Measurements from ENCODE around the gene ANGPTL8.

The ANGPTL8 gene

DNA sequence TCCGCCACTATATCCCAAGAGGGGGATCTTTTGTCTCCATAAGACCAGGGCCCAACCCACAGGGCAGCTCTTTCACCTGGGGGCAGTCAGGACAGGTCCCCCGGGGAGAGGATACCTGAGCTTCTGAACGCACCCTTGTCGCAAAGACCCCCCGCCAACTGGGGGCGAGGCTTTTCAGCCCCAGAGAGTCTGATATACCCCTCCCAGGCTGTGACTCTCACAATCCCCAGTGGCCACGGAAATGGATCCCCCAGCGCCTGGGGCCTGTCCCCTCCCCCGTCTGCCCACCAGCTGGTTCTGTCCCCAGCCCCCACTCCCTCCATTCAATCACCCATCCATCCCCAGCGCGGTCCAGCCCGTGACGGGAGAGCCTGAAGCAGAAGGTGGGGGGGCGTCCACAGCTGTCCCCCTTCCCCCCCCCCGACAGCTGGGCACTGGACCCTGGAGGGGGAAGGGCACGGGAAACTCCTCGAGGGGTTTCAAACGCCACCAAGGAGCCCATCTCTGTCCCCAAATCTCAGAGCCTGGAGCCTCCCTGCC is 22.1 kb downstream of the ANGPTL8 start:
- DNase-seq (ENCODE audit: low read depth): no peak

DNA sequence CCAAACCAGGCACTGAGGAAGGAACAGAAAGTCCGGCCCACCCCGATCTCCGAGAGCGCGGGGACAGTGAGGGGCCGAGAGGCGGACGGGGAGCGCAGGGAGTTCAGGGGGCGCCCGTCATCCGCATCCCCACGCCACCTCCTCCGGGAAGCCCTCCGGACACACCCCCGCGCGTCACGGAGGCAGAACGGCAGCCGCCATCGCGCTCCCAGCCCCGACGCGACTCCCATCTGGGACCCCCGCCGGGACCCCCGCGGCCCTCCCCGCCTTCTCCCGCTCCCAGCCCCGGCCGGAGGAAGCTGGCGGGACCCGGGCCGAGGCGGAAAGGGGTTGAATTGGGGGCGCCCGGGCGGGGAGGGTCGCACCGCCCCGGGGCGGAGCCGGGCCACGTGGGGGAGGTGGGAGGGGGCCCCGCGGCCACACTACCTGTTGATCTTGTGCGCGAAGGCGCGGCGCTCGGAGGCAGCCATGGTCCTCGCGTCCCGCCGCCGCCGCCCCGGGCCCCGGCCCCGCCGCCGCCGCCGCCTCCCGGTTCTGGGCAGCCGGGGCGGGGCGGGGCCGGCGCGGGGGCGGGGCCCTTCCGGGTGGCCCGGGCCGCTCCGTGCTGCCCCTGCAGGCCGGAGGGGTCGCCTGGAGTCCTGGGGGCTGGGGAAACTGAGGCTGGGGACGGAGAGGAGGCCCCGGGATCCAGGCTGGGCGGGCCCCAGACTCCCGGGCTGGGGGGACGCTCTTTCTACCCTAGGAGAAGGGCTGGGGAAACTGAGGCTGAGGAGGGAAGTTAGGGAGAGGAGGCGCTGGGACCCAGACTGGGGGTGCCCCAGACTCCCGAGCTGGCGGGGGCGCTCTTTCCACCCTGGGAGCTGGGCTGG is 22.8 kb downstream of the ANGPTL8 start, which contains the start of gene DOCK6:
Gene DOCK6, minus strand, starts transcription at position 554 of the 869 bp plus-strand sequence. Its CDS starts 84 bp downstream, at position 470.
- DNase-seq (ENCODE audit: low read depth): no peak

DNA sequence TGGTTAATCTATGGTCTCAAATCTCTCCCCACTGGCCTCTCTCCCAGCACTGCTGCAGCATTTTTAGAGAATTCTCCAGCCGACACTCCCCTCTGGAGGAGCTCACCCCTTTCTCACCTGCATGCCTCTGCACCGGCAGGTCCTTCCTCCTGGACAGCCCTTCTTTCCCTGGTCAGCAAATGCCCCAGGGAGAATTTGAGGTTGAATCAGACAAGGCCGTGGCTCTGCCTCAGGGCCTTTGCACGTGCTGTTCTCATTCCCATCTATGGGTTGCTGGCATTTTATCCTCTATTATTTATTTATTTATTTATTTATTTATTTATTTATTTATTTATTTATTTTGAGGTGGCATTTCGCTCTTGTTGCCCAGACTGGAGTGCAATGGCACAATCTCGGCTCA is 24.3 kb downstream of the ANGPTL8 start:
- DNase-seq (ENCODE audit: low read depth): no peak

DNA sequence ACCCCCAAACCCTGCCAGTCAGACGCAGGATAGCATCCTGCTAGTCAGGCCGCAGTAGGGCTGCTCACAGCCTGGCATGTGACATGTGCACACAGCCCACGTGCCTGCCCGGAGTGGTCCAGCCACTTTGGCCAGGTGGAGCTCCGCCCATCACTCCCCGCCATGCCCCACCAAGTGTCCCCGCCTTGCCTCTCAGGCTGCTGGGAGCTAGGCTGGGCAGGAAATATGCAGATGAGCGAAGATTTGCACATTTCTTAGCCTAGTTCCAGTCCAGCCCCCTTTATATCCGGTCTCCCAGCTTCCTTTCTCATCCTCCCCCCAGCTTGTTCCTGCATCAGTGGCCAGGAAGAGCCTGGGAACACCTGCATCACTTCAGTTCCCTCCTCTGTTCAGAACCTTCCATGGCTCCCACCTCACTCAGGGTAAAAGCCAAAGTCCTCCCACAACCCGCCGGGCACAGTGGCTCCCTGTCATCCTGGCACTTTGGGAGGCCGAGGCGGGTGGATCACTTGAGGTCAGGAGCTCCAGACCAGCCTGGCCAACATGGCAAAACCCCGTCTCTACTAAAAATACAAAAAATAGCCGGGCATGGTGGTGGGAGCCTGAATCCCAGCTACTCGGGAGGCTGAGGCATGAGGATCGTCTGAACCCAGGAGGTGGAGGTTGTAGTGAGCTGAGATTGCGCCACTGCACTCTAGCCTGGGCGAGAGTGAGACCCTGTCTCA is 25.2 kb downstream of the ANGPTL8 start:
- no peak for DNase-seq (ENCODE audit: low read depth)

DNA sequence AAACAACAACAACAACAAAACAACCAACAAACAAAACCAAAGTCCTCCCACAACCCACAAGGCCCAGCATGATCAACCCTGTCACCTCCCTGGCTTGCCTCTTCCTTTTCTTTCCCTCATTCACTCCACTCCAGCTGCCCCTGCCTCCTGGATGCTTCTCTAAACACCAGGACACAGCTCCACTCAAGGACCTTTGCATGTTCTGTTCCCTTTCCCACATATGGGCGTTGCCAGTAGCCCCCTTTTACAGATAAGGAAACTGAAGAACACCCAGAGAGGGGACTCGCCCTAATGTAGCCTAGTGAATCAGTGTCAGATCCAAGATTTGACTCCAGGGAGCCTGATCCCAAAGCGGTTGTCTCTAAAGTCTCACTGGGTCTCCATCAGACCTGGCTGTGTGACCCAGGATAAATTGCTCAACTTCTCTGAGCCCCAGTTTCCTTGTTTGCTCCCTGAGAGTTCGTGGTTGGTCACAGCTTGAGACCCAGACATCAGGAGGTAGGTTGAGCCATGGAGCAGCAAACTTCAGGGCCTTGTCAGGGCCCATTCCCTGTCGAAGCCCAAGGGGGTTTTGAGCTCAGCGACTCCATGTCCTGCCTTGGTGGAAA is 25.9 kb downstream of the ANGPTL8 start:
- no peak for DNase-seq (ENCODE audit: low read depth)

DNA sequence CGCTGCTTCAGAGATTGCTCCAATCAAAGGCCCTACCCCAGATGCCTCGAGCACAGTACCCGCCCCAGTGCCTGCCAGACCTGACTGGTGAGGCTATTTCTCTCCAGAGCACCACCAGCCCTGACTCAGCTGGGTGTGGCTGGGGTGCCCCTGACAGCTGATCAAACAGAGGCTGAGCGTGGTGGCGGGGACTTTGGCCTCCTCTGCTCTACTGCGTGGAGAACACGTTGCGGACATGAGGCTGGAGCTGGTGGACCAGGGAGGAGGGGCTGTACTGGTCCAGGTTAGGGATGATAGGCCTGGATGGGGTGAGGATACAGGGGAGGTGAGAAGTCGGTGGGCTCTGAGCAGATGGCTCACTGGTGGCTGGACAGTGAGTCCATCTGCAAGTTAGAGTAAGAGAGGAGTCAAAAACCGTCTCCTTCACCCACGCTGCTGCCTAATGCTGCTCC is 26.4 kb downstream of the ANGPTL8 start:
- DNase-seq (ENCODE audit: low read depth): no peak

DNA sequence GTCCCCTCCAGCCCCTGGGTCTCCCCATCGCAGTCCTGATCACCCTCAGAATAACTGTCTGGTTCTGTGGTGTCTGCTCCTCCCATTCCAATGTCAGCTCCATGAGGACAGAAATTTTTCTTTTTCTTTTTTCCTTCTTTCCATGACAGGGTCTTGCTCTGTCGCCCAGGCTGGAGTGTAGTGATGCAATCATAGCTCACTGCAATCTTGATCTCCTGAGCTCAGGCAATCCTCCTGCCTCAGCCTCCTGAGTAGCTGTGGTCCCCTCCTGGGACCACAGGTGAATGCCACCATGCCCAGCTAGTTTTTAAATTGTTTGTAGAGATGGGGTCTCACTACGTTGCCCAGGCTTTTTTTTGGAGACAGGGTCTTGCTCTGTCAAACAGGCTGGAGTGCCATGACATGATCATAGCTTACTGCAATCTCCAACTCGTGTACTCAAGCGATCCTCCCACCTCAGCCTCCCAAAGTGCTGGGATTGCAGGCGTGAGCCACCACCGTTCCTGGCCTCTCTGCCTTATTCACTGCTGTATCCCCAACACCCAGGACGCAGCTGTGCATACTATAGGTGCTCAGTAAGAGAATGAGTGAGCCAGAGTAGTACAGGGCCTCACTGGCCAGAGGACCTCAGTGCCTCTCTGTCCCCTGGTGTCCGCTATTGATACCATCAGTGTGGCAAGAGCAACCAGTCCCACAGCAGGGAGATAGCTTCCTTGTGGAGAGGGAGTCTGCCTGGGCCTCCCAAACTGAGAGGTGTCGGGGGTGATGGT is 28.1 kb downstream of the ANGPTL8 start:
- no peak for DNase-seq (ENCODE audit: low read depth)

DNA sequence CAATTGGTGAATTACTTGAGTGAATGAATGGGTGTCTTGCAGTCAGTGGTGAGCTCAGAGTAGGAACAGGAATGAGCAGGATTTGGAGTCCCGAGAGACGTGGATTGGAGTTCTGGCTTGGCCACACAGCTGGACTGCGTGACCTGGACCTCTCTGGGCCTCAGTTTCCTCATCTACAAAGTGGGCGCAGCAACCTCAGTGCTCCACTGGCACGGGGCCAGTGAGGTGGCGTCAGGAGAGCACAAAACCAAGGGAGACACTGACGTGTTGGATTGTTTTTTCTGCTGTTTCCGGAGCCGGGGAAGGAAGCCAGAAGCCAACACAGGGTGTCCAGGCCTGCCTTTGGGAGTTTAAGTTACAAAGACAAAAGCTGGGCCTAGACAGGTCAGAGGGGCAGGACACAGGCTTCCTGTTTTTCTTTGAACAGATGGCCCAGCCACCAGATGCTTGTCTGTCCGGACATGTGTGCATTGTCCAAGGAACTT is 29.4 kb downstream of the ANGPTL8 start:
- peak; percentile 24 for DNase-seq (ENCODE audit: low read depth)

DNA sequence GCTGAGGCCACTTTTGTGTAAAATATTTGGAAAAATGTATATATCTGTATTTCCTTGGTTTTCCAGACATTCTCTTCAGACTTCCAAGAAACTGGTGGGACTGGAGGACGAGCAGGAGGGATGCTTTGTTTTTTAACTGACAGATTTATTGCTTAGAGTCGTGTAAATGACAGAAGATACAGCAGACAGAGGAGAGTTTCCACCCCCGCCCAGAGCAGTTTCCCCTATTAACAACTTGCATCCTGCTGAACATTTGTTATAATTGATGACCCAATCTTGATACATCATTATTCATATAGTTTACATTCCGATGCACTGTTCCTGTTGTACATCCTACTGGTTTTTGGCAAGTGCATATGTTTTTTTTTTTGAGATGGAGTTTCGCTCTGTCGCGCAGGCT is 30.0 kb downstream of the ANGPTL8 start:
- no peak for DNase-seq (ENCODE audit: low read depth)

DNA sequence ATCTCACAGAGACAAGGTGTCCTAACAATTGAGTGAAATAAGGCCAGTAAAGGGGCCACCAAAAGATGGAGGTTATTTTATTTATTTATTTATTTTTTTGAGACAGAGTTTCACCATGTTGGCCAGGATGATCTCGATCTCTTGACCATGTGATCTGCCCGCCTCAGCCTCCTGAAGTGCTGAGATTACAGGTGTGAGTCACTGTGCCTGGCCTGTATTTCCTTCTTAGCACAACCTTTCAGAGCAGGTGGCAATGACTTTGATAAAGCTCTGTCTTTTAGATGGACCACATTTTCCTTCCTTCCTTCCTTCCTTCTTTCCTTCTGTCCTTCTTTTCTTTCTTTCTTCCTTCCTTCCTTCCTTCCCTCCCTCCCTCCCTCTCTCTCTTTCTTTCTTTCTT is 33.9 kb downstream of the ANGPTL8 start:
- no peak for DNase-seq (ENCODE audit: low read depth)

DNA sequence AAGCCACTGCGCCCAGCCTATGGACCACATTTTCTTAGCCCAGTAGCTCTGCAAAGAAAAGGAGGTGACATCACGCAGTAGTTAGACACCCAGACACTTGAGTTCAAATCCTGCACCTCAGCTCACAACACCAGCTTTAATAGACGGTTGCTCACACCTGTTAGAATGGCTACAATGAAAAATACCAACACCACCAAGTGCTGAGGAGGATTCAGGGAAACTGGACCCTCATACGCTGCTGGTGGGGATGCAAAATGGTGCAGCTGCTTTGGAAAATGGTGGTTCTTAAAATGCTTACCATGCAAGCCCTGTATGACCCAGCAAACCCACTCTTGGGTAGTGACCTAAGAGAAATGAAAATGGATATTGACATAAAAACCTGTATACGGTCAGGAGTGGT is 34.6 kb downstream of the ANGPTL8 start:
- no peak for DNase-seq (ENCODE audit: low read depth)

DNA sequence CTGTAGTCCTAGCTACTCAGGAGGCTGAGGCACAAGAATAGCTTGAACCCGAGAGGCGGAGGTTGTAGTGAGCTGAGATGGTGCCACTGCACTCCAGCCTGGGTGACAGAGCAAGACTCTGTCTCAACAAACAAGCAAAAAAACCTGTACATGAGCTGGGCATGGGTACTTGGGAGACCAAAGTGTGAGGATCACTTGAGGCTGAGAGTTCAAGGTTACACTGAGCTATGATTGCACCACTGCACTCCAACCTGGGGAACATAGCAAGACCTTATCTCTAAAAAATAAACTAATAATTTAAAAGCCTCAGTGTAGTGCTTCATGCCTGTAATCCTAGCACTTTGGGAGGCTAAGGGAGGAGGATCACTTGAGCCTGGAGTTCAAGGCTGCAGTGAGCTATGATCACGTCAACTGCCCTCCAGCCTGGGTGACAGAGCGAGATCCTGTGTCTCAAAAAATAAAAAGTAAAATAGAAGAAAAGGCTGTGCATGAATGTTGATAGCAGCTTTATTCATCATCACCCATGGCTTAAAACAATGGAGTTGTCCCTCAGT is 35.2 kb downstream of the ANGPTL8 start:
- no peak for DNase-seq (ENCODE audit: low read depth)

DNA sequence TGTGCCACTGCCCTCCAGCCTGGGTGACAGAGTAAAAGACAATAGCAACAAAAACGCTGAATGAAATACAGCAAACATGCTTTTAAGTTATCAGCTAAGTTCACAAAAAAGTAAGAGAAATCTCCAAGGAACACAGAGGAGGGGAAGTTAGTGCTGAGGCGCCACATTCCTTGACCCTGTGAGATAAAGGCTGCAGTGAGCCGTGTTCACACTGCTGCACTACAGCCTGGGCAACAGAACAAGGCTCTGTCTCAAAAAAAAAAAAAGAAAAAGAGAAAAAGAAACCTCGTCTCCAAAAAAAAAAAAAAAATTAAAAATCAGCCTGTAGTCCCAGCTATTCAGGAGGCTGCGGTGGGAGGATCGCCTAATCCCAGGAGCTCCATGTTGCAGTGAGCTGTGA is 39.3 kb downstream of the ANGPTL8 start:
- DNase-seq (ENCODE audit: low read depth): no peak

DNA sequence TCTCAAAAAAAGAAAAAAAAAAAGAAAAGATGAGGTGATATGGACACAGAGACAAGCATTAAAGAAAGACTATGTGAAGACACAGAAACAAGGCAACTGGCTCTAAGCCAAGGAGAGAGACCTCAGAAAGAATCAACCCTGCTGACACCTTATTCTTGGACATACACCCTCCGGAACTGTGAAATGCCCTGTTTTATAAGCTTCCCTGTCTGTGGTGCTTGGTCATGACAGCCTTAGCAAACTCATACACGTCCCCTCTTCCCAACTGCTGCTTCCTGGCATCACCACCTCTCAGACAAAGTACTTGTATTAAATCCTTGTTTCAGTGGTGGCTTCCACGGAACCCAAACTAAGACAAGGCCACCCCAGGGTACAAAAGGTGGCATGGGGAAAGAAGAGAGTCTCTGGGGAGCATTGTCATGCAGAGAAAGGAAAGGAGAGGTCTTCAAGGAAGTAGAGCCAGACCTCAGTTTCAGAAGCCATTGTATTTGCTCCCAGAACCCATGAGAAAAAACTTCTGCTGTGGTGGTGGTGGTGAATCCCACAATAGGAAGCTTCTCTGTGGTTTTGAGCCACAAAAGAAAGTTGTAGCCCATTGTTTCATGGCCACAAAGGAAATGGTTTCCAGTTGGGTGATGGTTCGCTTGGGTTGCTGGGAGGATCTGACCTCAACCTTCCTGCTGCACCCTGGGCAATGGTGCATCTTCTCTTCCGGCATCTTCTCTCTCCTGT is 40.3 kb downstream of the ANGPTL8 start:
- no peak for DNase-seq (ENCODE audit: low read depth)

DNA sequence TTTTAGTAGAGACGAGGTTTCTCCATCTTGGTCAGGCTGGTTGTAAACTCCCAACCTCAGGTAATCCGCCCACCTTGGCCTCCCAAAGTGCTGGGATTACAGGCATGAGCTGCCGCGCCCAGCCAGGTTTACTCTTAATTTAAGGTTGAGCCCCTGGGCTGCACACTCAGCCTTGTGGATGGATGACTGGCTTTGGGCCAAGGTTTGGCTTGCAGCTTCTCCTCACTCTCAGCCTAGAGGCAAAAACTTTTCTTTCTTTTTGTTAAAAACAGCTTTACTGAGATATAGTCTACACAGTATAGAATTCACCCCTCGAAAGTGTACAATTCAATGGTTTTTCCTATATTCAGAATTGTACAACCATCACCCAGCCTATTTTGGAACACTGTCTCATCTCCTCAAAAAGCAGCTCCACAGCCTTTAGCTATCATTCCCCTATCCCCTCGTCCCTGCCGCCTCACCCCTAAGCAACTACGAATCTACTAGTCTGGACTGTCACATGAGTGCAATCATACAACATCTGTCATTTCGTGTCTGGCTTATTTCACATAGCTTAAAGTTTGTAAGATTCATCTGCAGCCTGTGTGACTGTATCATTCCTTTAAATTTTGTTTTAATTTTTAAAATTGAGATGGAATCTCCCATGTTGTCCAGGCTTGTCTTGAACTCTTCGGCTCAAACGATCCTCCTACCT is 42.1 kb downstream of the ANGPTL8 start:
- DNase-seq (ENCODE audit: low read depth): no peak

DNA sequence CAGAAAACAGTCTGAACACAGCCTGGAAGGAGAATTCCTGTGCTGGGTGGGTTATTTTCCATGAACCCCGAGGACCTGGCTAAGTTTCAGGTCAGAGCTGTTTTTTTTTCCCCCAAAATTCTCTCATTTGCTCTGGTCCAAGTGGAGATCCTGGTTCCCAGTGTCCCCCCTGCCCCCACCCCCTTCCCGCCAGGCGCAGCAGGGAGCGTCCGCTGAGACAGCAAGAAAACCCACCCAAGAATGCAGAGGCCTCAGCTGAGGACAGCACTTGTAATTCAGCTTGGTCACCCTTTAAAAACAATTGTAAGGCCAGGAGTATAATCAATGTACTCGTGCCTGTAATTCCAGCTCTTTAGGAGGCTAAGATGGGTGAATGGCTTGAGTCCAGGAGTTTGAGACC is 45.1 kb downstream of the ANGPTL8 start:
- no peak for DNase-seq (ENCODE audit: low read depth)

DNA sequence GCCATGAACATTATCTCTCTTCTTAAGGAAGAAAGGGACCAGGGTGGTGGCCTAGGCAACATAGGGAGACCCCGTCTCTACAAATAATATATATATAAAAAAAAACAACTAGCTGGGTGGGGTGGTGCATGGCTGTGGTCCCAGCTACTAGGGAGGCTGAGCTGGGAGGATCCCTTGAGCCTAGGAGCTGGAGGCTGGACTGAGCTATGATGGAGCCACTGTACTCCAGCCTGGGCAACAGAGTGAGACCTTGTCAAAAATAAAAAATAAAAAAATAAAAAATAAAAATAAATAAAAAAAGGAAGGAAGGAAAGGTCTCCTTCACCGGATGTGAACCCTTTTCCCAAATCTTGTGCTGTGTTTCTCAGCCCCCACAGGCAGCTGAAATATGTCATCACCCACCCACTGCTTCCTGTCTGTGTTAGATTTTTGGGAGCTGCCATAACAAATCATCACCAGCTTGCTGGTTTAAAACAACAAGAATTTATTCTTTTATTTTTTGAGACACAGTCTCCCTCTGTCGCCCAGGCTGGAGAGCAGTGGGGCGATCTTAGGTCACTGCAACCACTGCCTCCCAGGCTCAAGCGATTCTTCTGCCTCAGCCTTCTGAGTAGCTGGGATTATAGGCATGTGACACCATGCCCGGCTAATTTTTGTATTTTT is 47.0 kb downstream of the ANGPTL8 start:
- DNase-seq (ENCODE audit: low read depth): no peak

DNA sequence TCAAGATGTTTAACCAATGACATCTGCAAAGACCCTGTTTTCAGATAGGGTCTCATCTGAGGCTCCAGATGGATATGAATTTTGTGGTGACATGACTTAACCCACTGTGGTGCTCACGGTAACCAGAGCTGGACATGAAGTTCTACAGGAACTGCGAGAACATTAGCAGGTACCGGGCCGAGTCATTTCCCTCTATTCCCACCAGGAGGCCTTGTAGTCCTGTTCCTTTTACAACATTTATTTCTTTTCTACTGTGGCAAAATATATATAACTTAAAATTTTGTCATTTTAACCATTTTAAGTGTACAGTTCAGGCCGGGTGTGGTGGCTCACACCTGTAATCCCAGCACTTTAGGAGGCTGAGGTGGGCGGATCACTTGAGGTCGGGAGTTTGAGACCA is 48.9 kb downstream of the ANGPTL8 start:
- no peak for DNase-seq (ENCODE audit: low read depth)

DNA sequence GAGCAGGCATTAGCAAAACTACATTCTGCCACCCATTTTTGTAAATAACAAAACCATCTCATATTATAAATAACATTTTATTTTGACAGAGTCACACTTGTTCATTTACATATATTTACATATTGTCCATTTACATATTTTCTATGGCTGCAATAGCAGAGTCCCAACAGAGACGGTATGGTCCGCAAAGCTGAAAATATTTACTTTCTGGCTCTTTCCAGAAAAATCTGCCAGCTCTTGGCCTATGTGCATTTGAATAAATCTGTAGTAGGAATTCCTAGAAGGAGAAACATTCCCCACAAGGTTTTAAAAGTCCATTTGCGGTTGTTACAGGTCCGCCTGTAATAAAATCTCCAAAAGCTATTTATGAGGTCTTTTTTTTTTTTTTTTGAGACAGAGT is 50.8 kb downstream of the ANGPTL8 start:
- DNase-seq (ENCODE audit: low read depth): no peak

Measured in GM04503 (cell line).